Measurements from ENCODE around the gene JAKMIP3. TPM values are rescaled to one million over a fixed set of nuclear protein-coding genes. Genes with fewer than 3 reads are reported as not detected.

Gene JAKMIP3
- total RNA-seq, 1 experiment from 2014 or later = 2.8 TPM

- Histone ChIP-seq H3K9me3 (ENCODE audit: low read depth, low read length, poor library complexity, severe bottlenecking) (no peaks in the 10 kb centered on the region), H3K4me3 (ENCODE audit: low read depth, low read length, poor library complexity, severe bottlenecking) (no peak overlapping the region), H3K27ac (ENCODE audit: low read depth, low read length, poor library complexity, severe bottlenecking) (no peak overlapping the region), H3K36me3 (ENCODE audit: insufficient read depth, low read length, poor library complexity, severe bottlenecking) (no peaks in the 10 kb centered on the region), H3K4me1 (ENCODE audit: insufficient read depth, low read length, poor library complexity, severe bottlenecking) (peaks cover 4% of the 10 kb centered on the region), H3K27me3 (replicated peaks; ENCODE audit: insufficient read depth, low read depth, low read length, poor library complexity) (no peaks in the 10 kb centered on the region)
- ChIA-PET POLR2A (ENCODE audit: low non-redundant PET) (no interaction called here), CTCF (interaction anchor here (0.6 kb wide), 1 partner anchor 65 kb away, joined by 3 read pairs; no protein-coding TSS in a partner anchor)
- no peak for DNase-seq (ENCODE audit: low spot score)
- TF ChIP-seq CTCF (conservative IDR thresholded peaks at IDR 0.05; ENCODE audit: low read depth, low read length) (no peak), EZH2 (IDR thresholded peaks at IDR 0.05; ENCODE audit: borderline replicate concordance, low read depth, low read length, poor library complexity, severe bottlenecking) (no peak)
- intact Hi-C loops (cut with micrococcal nuclease; ENCODE audit: unreplicated experiment) = no loop called here
- no TSS peak for BruUV-seq (replicated peaks)
These were observed 4.7 kb upstream of the JAKMIP3 start for GRCh38 chr10:132061030-132061429.

DNA sequence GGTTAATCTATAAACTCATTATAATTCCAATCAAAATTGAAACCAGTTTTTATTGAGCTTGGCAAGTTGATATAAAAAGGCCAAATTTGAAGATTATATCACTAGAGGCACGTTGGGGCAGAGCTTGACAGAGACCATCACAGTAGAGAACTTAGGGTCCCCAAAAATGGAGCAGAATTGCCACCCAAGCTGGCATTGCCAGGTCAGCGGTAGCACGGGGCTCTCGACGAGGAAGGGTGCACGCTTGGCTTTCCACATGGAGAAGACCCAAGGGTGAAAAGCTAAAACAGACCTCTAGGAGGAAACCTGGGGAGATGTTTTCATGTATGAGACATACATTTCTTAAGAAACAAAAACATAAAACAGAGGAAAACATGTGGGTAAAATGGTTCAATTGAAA is 4.3 kb upstream of the JAKMIP3 start:
- TF ChIP-seq CTCF (conservative IDR thresholded peaks at IDR 0.05; ENCODE audit: low read depth, low read length) = no peak
- no peak for TF ChIP-seq EZH2 (IDR thresholded peaks at IDR 0.05; ENCODE audit: borderline replicate concordance, low read depth, low read length, poor library complexity, severe bottlenecking)
- CTCF ChIA-PET = interaction anchor here (0.6 kb wide), 1 partner anchor 64 kb away, joined by 3 read pairs; no protein-coding TSS in a partner anchor
- Histone ChIP-seq H3K4me1 (ENCODE audit: insufficient read depth, low read length, poor library complexity, severe bottlenecking) (peaks cover 7% of the 10 kb centered on the region), H3K27ac (ENCODE audit: low read depth, low read length, poor library complexity, severe bottlenecking) (no peak overlapping the region), H3K9me3 (ENCODE audit: low read depth, low read length, poor library complexity, severe bottlenecking) (no peaks in the 10 kb centered on the region), H3K36me3 (ENCODE audit: insufficient read depth, low read length, poor library complexity, severe bottlenecking) (no peaks in the 10 kb centered on the region), H3K4me3 (ENCODE audit: low read depth, low read length, poor library complexity, severe bottlenecking) (no peak overlapping the region), H3K27me3 (replicated peaks; ENCODE audit: insufficient read depth, low read depth, low read length, poor library complexity) (no peaks in the 10 kb centered on the region)
- BruUV-seq (replicated peaks) = no TSS peak
- POLR2A ChIA-PET (ENCODE audit: low non-redundant PET) = no interaction called here
- DNase-seq (ENCODE audit: low spot score) = no peak
- intact Hi-C loops (cut with micrococcal nuclease; ENCODE audit: unreplicated experiment) = no loop called here

DNA sequence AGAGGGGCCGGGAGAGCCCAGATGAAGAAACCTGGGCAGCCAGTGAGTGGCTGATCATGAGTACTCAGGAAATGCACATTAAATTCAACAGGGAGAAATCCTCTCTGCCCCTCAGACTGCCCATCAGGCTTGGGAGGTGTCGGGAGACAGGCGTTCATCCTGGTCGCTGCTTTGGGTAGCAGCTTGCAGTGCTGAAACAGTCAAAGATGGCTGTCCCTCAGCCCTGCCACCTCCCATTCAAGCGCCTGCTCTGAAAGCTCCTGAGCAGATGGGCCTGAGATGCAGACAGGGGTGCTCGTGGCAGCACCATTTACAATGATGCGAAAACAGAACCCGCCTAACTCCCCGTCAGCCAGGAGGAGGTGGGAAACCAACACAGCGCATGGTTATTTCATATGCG is 3.6 kb upstream of the JAKMIP3 start:
- DNase-seq (ENCODE audit: low spot score) = no peak
- POLR2A ChIA-PET (ENCODE audit: low non-redundant PET) = no interaction called here
- no peaks in the 10 kb centered on the region for H3K9me3 ChIP-seq (ENCODE audit: low read depth, low read length, poor library complexity, severe bottlenecking)
- no peaks in the 10 kb centered on the region for H3K36me3 ChIP-seq (ENCODE audit: insufficient read depth, low read length, poor library complexity, severe bottlenecking)
- CTCF ChIA-PET = no interaction called here
- TF ChIP-seq CTCF (conservative IDR thresholded peaks at IDR 0.05; ENCODE audit: low read depth, low read length) = no peak
- no peak for TF ChIP-seq EZH2 (IDR thresholded peaks at IDR 0.05; ENCODE audit: borderline replicate concordance, low read depth, low read length, poor library complexity, severe bottlenecking)
- no peak overlapping the region for H3K27ac ChIP-seq (ENCODE audit: low read depth, low read length, poor library complexity, severe bottlenecking)
- intact Hi-C loops (cut with micrococcal nuclease; ENCODE audit: unreplicated experiment) = no loop called here
- peaks cover 9% of the 10 kb centered on the region for H3K4me1 ChIP-seq (ENCODE audit: insufficient read depth, low read length, poor library complexity, severe bottlenecking)
- no TSS peak for BruUV-seq (replicated peaks)
- no peak overlapping the region for H3K4me3 ChIP-seq (ENCODE audit: low read depth, low read length, poor library complexity, severe bottlenecking)
- no peaks in the 10 kb centered on the region for H3K27me3 ChIP-seq (replicated peaks; ENCODE audit: insufficient read depth, low read depth, low read length, poor library complexity)

All from A673 (cell line).